Upper lobe of right lung (tissue), 1 donor: Measurements from ENCODE around the gene NCOA3. TPM values are rescaled to one million over a fixed set of nuclear protein-coding genes. Genes with fewer than 3 reads are reported as not detected.

Source experiments
- ATAC-seq: fragments of 200-7000 bp; cut with Tn5 transposase; one replicate; pipeline ENCODE4 v1.9.1; 2020; ENCODE audit warnings: mild to moderate bottlenecking, moderate library complexity
- DNase-seq: peaks from one replicate; pipeline ENCODE4 v3.0.0-alpha.2; 2020
- H3K27ac ChIP-seq: fragments of 200-600 bp; one replicate; pipeline ENCODE4 v1.8.0; 2022
- H3K27me3 ChIP-seq: fragments of 200-600 bp; one replicate; pipeline ENCODE4 v1.8.0; 2022; ENCODE audit warnings: mild to moderate bottlenecking
- H3K36me3 ChIP-seq: fragments of 200-600 bp; one replicate; pipeline ENCODE4 v1.8.0; 2022
- H3K4me1 ChIP-seq: fragments of 200-600 bp; one replicate; pipeline ENCODE4 v1.8.0; 2022
- H3K4me3 ChIP-seq: fragments of 200-600 bp; one replicate; pipeline ENCODE4 v1.8.0; 2022; ENCODE audit warnings: mild to moderate bottlenecking
- H3K9me3 ChIP-seq: fragments of 200-600 bp; one replicate; pipeline ENCODE4 v1.8.0; 2022
- CTCF ChIP-seq: fragments of 200-600 bp; IDR thresholded peaks from one replicate; pipeline ENCODE4 v1.8.0; 2022; ENCODE audit warnings: antibody characterized with exemption
- intact Hi-C: fragments of 100-400 bp; cut with DNase I; formaldehyde crosslinking; loops from one replicate; pipeline ENCODE4 v1.11.0; 2022
- total RNA-seq: library from RNA; stranded (reverse); fragmentation: NEBNext Ultra II Directional; extraction: Animal tissue kit (Norgen Biotek cat#: 25700); gene quantifications from one replicate; pipeline ENCODE4 v1.2.1, GENCODE V29; 2021
- donor health status: DM: no; HTN: yes; CAD: no; lungs with severe emphysema.

The NCOA3 gene
- total RNA-seq, 1 donor from 2014 or later, result 48.8 TPM

- DNase-seq, result peak; percentile 51
- intact Hi-C loops, result no loop called here
These were observed 170.5 kb downstream of the NCOA3 start for GRCh38 chr20:47672166-47672565.

DNA sequence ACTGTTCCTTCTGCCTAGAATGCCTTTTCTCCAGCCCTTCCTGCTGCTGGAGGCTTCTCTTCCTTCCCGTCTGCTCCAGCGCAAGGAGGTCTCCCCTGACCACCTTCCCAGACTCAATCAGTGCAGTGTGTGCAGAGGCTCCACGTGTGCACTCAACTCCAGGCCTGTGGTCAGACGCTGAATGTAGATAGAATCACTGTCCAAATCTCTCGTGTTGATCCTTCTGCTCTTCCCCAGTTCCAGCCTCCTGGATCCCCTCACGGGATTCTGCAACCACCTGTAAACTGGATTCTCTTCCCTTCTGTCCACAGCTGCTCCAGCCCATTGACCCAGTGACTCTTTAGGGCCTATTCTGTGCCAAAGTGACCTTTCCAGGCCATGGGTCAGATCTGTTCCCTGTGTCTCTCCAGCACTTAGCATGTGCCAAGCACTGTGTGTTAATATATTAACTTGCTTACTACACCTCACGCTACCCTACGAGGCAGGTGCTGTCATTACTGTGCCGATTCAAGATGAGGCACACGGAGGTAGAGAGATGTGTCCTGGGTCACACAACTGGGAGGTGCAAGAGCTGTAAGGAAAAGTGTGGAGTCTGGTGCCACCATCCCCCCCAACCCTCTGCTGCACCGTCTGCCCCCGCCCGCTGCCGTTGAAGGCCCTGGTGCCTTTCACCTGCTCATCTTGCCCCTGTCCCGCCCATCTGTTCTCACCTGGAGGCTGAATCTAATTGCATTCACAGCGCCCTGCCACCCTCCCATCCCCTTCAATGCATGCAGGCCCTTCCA, 171.4 kb downstream of the NCOA3 start:
- intact Hi-C loops, result no loop called here
- H3K9me3 ChIP-seq, result no peaks in the 10 kb centered on the region
- H3K27ac ChIP-seq, result no peak overlapping the region
- ATAC-seq, result no peak
- H3K4me1 ChIP-seq, result no peaks in the 10 kb centered on the region
- no peak overlapping the region for H3K4me3 ChIP-seq
- no peak for TF ChIP-seq CTCF
- H3K27me3 ChIP-seq, result no peaks in the 10 kb centered on the region
- no peaks in the 10 kb centered on the region for H3K36me3 ChIP-seq
- DNase-seq, result peak; percentile 41

More at GRCh38 chr20:47672166-47672565, 170.5 kb downstream of the NCOA3 start:
- no peak overlapping the region for H3K4me3 ChIP-seq
- no peak overlapping the region for H3K27ac ChIP-seq
- no peak for TF ChIP-seq CTCF
- H3K4me1 ChIP-seq, result no peaks in the 10 kb centered on the region
- H3K9me3 ChIP-seq, result no peaks in the 10 kb centered on the region
- H3K27me3 ChIP-seq, result no peaks in the 10 kb centered on the region
- ATAC-seq, result no peak
- no peaks in the 10 kb centered on the region for H3K36me3 ChIP-seq

DNA sequence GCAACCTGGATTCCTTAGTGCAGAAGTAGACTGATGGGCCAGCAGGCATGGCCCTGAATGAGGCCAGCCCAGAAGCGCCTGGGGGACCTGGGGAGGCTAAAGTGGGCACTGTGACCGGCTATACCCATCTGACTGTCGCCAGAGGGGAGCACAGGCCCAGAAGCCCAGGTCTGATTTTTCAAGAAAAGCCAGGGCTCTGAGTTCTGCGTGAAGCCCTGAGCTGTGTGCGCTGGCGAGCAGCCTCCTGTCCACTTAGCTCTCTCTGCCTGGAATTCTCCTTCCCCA, 171.9 kb downstream of the NCOA3 start:
- TF ChIP-seq CTCF, result no peak
- DNase-seq (peak; percentile 37), ATAC-seq (no peak)
- no peaks in the 10 kb centered on the region for H3K36me3 ChIP-seq
- no peaks in the 10 kb centered on the region for H3K9me3 ChIP-seq
- no peaks in the 10 kb centered on the region for H3K27me3 ChIP-seq
- no peaks in the 10 kb centered on the region for H3K4me1 ChIP-seq
- H3K4me3 ChIP-seq, result no peak overlapping the region
- intact Hi-C loops, result no loop called here
- H3K27ac ChIP-seq, result no peak overlapping the region

DNA sequence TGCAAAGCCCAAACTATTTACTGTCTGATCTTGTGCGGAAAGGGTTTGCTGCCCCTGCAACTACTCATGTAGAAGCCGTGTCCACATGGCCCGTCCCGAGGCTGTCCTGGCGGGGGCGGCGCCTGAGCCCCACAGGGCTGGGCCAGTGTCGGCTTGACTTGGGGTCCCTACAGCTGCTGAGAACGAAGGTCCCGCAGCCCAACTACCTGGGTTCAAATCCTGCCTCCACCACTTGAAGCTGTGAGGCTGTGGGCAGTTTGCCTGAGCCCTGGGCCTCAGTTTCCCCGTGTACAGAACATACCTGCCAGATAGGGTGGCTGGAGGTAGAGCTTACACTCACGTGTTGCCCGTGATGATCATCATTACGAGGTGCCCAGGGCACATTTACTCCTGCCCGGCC, 172.5 kb downstream of the NCOA3 start:
- H3K4me1 ChIP-seq, result no peaks in the 10 kb centered on the region
- intact Hi-C loops, result no loop called here
- H3K27me3 ChIP-seq, result no peaks in the 10 kb centered on the region
- no peaks in the 10 kb centered on the region for H3K36me3 ChIP-seq
- no peak overlapping the region for H3K4me3 ChIP-seq
- DNase-seq (peak; percentile 52), ATAC-seq (no peak)
- no peak overlapping the region for H3K27ac ChIP-seq
- no peaks in the 10 kb centered on the region for H3K9me3 ChIP-seq
- TF ChIP-seq CTCF, result no peak

GRCh38 chr20:47674686-47675085, 173.0 kb downstream of the NCOA3 start:
- H3K4me3 ChIP-seq, result no peak overlapping the region
- intact Hi-C loops, result no loop called here
- H3K27ac ChIP-seq, result no peak overlapping the region
- no peaks in the 10 kb centered on the region for H3K36me3 ChIP-seq
- no peaks in the 10 kb centered on the region for H3K4me1 ChIP-seq
- no peak for TF ChIP-seq CTCF
- DNase-seq (no peak), ATAC-seq (no peak)
- H3K27me3 ChIP-seq, result no peaks in the 10 kb centered on the region
- H3K9me3 ChIP-seq, result no peaks in the 10 kb centered on the region
